Fibroblast of skin of scalp (primary cell): ENCODE data around the gene HOXD9.

ENCODE experiments used
- DNase-seq: peaks from one replicate; pipeline ENCODE4 v3.0.0-alpha.2; 2013

The HOXD9 gene

DNA sequence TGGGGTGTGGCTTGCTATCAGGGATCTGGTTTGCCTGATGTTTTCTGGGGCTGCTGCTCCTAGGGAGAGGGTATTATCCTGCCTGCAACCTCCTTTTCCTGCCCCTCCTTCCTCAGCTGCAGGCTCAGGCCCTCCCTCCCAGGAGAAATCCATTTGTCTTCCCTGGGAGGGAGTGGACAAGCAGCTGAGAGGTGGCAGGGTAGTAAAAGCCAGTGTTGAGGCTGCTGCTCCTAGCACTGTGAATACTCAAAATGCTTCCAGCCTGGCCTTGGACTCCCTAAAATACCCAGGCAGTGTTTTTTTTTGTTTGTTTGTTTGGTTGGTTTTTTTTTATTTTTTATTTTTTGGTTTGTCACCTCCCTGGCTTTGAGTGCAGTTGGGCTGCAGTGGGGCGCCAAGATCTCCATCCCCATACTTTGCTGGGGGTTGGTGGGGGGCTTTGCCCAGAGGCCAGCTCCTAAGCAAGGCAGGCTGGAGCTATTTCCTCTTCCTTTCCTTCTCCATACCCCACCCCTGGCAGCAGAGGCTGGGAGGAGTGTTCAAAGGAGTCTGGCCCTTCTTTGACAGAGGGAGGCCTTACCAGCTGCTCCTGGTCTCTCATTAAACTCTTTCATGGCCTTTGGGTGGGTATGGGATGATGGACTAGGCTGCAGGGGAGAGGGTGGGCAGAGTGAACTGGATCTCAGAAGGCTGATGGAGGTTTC is 48.2 kb downstream of the HOXD9 start:
- DNase-seq: no peak

DNA sequence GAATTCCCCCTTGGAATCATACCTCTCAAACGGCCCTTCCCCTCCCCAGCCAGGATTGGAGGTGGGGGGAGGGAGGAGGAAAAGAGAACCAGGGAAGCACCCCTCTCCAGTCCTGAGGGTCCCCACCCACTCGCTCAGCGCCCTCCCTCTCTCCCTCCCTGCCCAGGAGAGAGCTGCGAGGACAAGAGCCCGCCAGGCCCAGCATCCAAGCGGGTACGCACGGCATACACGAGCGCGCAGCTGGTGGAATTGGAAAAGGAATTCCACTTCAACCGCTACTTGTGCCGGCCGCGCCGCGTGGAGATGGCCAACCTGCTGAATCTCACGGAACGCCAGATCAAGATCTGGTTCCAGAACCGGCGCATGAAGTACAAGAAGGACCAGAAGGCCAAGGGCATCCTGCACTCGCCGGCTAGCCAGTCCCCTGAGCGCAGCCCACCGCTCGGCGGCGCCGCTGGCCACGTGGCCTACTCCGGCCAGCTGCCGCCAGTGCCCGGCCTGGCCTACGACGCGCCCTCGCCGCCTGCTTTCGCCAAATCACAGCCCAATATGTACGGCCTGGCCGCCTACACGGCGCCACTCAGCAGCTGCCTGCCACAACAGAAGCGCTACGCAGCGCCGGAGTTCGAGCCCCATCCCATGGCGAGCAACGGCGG is 49.0 kb downstream of the HOXD9 start:
- DNase-seq: no peak

DNA sequence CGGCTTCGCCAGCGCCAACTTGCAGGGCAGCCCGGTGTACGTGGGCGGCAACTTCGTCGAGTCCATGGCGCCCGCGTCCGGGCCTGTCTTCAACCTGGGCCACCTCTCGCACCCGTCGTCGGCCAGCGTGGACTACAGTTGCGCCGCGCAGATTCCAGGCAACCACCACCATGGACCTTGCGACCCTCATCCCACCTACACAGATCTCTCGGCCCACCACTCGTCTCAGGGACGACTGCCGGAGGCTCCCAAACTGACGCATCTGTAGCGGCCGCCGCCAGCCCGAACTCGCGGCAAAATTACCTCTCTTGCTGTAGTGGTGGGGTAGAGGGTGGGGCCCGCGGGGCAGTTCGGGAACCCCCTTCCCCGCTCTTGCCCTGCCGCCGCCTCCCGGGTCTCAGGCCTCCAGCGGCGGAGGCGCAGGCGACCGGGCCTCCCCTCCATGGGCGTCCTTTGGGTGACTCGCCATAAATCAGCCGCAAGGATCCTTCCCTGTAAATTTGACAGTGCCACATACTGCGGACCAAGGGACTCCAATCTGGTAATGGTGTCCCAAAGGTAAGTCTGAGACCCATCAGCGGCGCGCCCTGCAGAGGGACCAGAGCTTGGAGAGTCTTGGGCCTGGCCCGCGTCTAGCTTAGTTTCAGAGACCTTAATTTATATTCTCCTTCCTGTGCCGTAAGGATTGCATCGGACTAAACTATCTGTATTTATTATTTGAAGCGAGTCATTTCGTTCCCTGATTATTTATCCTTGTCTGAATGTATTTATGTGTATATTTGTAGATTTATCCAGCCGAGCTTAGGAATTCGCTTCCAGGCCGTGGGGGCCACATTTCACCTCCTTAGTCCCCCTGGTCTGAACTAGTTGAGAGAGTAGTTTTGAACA is 49.7 kb downstream of the HOXD9 start:
- no peak for DNase-seq

DNA sequence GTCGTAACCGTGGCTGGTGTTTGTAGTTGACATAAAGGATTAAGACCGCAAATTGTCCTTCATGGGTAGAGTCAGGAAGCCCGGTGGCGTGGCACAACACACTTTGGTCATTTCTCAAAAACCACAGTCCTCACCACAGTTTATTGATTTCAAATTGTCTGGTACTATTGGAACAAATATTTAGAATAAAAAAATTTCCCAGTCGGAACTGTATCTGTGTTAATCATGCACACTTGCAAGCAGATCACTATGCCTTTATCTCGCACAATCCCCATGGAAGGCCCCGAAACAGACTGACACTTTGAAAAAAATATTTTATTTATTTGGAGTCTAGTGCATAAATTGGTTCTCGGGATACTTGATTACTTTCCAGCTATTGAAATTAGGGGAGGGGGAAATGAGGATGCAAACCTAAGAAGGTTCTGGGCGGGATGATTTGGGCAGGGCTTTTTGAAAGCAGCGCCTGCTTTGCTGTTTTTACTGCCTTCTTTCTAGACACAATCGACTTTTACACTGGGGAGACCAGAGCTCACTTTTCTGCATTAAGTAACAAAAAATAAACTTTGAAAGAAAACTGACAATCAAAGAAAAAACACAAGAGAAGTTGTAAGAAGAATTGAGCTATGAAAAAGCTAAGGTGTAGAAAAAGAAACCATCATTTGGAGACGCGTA is 50.5 kb downstream of the HOXD9 start:
- DNase-seq: no peak

DNA sequence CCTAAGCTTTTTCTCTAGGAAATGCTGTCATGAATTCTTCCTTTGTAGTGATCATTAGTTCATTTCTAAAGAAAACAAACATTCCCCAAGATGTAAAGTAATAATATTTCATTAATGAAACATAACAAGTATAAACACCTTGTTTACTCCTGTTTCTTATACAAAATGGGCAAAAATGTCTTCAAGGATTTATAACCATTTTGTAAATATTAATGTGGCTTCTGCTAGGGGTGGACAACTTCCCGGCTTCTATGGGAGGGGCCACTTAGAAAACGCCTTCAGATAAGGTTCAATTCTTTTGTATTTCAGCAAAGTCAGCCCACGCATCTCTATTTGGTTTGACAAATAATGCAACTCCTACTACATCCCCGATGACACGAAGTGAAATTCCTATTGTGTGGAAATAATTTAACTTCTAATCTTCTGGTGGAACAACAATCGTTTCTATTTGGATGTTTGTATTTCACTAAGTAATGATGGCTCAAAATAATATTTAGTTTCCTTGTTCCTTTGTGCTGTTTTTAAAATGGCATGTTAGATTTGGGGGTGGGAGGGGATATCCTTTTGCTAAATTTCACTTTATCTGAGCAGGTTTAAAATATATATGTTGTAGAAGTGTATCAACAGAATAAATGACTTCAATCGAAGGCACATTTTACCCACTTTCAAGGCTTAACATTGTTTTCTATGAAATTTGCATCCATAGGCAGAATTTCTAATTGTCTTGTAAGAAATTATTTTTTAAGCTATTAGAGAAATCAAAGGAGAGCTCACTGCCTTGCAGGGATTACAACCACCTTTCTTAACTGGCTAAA is 51.3 kb downstream of the HOXD9 start:
- DNase-seq: no peak

DNA sequence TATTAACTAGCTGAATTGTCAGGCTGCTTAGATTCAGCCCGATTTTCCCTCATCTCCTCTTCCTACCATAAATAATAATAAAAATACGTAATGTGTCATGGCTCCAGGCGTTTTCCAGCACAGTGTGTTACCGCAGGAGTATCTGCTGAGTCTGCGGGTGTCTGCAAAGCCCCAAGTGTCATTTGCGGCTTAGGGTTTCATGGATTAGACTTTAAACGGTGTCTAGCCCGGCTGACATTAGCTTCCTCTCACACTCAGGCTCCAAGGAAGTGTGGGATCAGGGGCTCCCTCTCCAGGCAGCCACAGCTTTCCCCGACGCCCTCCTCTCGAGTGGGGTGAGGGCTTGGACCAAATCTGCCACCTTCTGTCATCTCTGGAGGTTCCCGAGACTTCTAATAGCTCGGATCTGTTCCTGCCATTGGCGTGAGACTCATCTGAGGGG is 51.9 kb downstream of the HOXD9 start:
- DNase-seq: no peak
